GM21528 (cell line): Measurements from ENCODE around the gene C1orf52.
A peak's percentile ranks its signal among the peaks of the same experiment; 100 is the strongest.
"Not testable (repeated sequence)": the region's sequence is repeated elsewhere in the genome, so short reads cannot be mapped to it uniquely, and the experiment has no call there.

ENCODE experiments used
- ATAC-seq: cut with Tn5 transposase; IDR thresholded peaks from one replicate; pipeline ENCODE4 v1.9.1; 2021; ENCODE audit warnings: mild to moderate bottlenecking, moderate library complexity; ENCODE audit not compliant: unreplicated experiment, low FRiP score

The C1orf52 gene

GRCh38 chr1:85278853-85279314 is 19.4 kb upstream of the C1orf52 start:
- ATAC-seq, result no peak

GRCh38 chr1:85277802-85278201 is 18.3 kb upstream of the C1orf52 start:
- ATAC-seq, result no peak

- ATAC-seq, result no peak
Observed at GRCh38 chr1:85276978-85277639, 17.6 kb upstream of the C1orf52 start.

- ATAC-seq, result peak; percentile 98
Observed at GRCh38 chr1:85276215-85276977, 16.9 kb upstream of the C1orf52 start, which contains the start of gene BCL10. Gene BCL10, minus strand, starts transcription at chr1:85276632. Its CDS starts 280 bp downstream, at chr1:85276352.

GRCh38 chr1:85275701-85276214 is 16.3 kb upstream of the C1orf52 start:
- ATAC-seq, result peak; percentile 19

- no peak for ATAC-seq
Observed at GRCh38 chr1:85274969-85275453, 15.5 kb upstream of the C1orf52 start.

GRCh38 chr1:85273397-85273796 is 13.9 kb upstream of the C1orf52 start:
- ATAC-seq, result no peak

GRCh38 chr1:85268801-85269585 is 9.5 kb upstream of the C1orf52 start:
- no peak for ATAC-seq

GRCh38 chr1:85267313-85267712 is 7.9 kb upstream of the C1orf52 start:
- no peak for ATAC-seq

GRCh38 chr1:85264150-85264549 is 4.7 kb upstream of the C1orf52 start:
- no peak for ATAC-seq

GRCh38 chr1:85262985-85263384 is 3.5 kb upstream of the C1orf52 start:
- no peak for ATAC-seq

- ATAC-seq, result no peak
Observed at GRCh38 chr1:85259912-85260274, 431 bp upstream of the C1orf52 start.

GRCh38 chr1:85258536-85259117 is 835 bp downstream of the C1orf52 start:
- no peak for ATAC-seq

GRCh38 chr1:85249042-85249441 is 10.4 kb downstream of the C1orf52 start:
- not testable (repeated sequence) for ATAC-seq

GRCh38 chr1:85245891-85246290 is 13.6 kb downstream of the C1orf52 start:
- no peak for ATAC-seq

- ATAC-seq, result no peak
Observed at GRCh38 chr1:85245456-85245855, 14.0 kb downstream of the C1orf52 start.

GRCh38 chr1:85244271-85245061 is 15.0 kb downstream of the C1orf52 start:
- ATAC-seq, result no peak

GRCh38 chr1:85243372-85243771 is 16.1 kb downstream of the C1orf52 start:
- no peak for ATAC-seq

GRCh38 chr1:85240643-85241042 is 18.8 kb downstream of the C1orf52 start:
- no peak for ATAC-seq

GRCh38 chr1:85240174-85240601 is 19.3 kb downstream of the C1orf52 start:
- ATAC-seq, result no peak
